C4-2B (cell line): ENCODE measurements around the gene ITSN1.

Source experiments
- H3K27ac ChIP-seq: fragments of 450-650 bp; 2 replicates; pipeline ENCODE4 v1.5.1; 2017
- ZFX ChIP-seq: fragments of 450-650 bp; IDR thresholded peaks from 2 replicates; pipeline ENCODE4 v1.6.1; 2017
- TF ChIP-seq, protein P1 (sequence below): fragments of 450-650 bp; conservative IDR thresholded peaks from 2 replicates; pipeline ENCODE4 v1.5.1; 2017; ENCODE audit warnings: mild to moderate bottlenecking

ITSN1 gene

DNA sequence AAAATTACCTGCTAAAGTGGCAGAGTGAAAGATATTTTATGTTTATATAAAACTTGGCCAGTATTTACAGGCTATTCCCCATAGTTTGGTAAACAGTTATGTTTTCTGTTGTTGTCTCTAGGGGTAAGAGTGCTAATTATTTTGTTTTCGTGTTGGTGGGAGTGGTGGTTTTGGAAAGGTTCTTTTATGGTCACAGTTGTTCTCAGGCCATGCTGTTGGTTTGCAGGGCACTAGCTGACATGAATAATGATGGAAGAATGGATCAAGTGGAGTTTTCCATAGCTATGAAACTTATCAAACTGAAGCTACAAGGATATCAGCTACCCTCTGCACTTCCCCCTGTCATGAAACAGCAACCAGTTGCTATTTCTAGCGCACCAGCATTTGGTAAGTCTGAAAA lies 92.5 kb downstream of the ITSN1 start:
- no peak for TF ChIP-seq ZFX
- TF ChIP-seq, protein P1, sequence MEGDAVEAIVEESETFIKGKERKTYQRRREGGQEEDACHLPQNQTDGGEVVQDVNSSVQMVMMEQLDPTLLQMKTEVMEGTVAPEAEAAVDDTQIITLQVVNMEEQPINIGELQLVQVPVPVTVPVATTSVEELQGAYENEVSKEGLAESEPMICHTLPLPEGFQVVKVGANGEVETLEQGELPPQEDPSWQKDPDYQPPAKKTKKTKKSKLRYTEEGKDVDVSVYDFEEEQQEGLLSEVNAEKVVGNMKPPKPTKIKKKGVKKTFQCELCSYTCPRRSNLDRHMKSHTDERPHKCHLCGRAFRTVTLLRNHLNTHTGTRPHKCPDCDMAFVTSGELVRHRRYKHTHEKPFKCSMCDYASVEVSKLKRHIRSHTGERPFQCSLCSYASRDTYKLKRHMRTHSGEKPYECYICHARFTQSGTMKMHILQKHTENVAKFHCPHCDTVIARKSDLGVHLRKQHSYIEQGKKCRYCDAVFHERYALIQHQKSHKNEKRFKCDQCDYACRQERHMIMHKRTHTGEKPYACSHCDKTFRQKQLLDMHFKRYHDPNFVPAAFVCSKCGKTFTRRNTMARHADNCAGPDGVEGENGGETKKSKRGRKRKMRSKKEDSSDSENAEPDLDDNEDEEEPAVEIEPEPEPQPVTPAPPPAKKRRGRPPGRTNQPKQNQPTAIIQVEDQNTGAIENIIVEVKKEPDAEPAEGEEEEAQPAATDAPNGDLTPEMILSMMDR = no peak
- H3K27ac ChIP-seq = no peak overlapping the region

DNA sequence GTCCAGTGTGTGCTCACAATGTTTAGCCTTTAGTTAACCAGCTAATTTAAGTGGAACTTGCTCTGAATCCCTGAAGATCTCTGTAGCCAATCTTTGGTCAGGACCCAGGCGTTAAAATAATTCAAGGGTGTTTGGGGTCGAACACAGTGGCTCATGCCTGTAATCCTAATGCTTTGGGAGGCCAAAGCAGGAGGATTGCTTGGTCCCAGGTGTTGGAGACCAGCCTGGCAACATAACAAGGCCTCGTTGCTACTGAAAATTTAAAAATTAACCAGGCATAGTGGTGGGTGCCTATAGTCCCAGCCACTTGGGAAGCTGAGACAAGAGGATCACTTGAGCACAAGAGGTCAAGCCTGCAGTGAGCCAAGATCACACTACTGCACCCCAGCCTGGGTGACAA lies 94.3 kb downstream of the ITSN1 start:
- TF ChIP-seq ZFX = no peak
- TF ChIP-seq, protein P1 = no peak
- H3K27ac ChIP-seq = no peak overlapping the region

DNA sequence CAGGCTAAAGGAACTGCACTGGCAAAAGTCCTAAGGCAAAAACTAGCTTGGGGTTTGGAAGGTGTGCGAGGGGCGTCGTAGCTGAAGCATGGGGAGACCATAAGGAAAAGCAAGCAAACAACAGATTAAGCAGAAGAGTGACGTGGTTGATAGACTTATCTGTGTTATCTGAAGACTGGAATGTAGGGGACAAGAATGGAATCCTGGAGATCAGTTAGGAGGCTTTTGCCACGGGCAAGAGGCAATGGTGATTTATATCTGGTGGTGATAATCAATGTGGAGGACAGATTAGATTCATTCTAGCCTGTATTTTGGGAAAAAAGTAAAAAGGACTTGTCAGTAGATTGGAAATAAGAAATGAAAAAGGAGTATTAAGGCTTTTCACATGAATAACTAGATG lies 97.4 kb downstream of the ITSN1 start:
- H3K27ac ChIP-seq = no peak overlapping the region
- TF ChIP-seq, protein P1 = no peak
- TF ChIP-seq ZFX = no peak

DNA sequence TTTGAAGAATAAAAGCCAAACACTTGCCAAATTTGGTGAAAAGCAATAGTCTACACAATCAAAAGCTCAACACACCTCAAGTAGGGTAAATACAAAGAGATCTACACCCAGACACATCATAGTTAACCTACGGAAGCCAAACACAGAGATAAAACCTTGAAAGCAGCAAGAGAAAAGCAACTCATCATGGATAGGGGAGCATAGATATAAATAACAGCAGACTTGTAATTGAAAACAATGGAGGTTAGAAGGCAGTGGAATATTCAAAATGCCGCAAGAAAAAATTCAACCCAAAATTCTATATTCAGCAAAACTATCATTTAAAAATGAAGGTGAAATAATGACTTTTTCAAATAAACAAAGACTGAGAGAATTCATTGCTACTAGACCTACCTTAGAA lies 105.1 kb downstream of the ITSN1 start:
- TF ChIP-seq, protein P1 = no peak
- TF ChIP-seq ZFX = no peak
- H3K27ac ChIP-seq = no peak overlapping the region

DNA sequence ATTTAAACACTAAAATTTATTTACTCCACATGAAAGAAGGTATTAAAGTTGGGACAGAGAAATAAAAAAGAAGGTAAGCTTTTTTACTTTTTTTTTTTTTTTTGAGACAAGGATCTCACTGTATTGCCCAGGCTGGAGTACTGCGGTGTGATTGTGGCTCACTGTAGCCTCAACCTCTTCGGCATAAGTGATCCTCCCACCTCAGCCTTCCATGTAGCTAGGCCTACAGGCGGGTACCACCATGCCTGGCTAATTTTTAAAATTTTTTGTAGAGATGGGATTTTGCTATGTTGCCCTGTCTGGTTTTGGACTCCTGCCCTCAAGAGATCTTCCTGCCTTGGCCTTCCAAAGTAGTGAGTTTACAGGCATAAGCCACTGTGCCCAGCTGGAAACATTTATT lies 106.6 kb downstream of the ITSN1 start:
- TF ChIP-seq, protein P1 = no peak
- H3K27ac ChIP-seq = no peak overlapping the region

DNA sequence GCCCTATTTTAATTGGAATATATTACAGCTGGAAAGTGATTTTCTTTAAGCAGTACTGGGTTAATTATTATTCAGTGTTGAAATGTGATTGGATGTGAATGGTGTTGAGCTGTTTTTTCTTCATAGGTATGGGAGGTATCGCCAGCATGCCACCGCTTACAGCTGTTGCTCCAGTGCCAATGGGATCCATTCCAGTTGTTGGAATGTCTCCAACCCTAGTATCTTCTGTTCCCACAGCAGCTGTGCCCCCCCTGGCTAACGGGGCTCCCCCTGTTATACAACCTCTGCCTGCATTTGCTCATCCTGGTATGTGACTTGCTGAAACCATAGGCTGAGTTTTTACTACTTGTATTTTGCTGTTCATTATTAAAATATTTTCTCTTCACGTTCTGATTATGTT lies 107.7 kb downstream of the ITSN1 start:
- H3K27ac ChIP-seq = no peak overlapping the region
- no peak for TF ChIP-seq ZFX
- TF ChIP-seq, protein P1 = no peak

DNA sequence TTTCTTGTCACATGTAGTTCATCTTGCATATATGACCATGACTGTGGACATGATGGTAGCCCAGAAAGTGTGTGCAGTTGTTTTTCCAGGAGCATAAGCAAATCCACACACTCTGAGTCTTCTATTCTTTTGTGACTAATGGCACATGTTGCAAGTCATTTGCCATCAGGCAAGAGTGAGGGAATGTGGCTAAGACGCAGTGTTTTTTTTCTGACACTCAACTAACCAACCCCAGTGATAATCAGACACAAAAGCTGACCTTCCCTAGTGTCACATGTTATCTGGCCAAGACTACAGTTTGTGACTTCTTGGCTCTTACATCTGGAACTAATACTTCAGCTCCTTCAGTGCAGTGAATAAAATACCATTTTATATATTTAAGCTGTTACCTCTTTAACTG lies 108.8 kb downstream of the ITSN1 start:
- TF ChIP-seq, protein P1 = no peak
- TF ChIP-seq ZFX = no peak
- H3K27ac ChIP-seq = no peak overlapping the region
